Myocyte (in vitro differentiated cells): ENCODE measurements around the gene KIFAP3. TPM values are rescaled to one million over a fixed set of nuclear protein-coding genes. Genes with fewer than 3 reads are reported as not detected.
"Not testable (repeated sequence)": the region's sequence is repeated elsewhere in the genome, so short reads cannot be mapped to it uniquely, and the experiment has no call there.

Source experiments
- DNase-seq: peaks from one replicate; pipeline ENCODE4 v3.0.0-alpha.2; 2012; ENCODE audit warnings: low read depth
- total RNA-seq: library from RNA; depleted of rRNA; stranded (reverse); fragments of >200 nt; gene quantifications from 2 replicates; pipeline ENCODE4 v1.2.3, GENCODE V29; 2014

Gene KIFAP3
- total RNA-seq, 1 donor from 2014 or later: 26.5 TPM

DNA sequence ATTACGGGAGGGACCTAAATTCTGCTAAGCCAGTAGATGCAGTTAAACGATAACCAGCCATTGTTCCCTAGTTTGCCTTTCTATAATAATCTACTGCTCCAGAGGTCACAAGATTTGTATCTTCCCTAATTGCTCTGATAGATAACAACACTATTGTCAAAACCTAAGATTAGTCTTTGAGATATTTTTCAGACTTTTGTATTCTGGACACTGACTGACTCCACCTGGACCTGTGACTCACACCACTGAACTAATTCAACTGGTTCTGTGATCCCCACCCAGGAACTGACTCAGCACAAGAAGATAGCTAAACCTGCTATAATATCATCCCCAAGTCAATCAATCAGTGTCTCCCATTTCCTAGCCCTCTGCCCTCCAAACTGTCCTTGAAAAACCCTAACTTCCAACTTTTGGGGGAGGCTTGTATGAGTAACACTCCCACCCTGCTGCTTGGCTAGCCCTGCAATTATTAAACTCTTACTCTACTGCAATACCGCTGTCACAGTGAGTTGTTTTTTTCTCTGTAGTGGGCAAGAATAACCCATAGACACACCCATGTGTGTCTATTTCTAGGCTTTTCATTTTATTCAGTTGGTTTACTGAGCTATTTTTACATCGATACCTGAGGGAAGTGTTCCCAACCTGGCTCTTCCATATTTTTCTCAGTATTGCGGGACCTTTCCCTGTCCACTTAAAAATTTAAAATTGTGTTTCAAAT lies 11.2 kb downstream of the KIFAP3 start:
- no peak for DNase-seq

DNA sequence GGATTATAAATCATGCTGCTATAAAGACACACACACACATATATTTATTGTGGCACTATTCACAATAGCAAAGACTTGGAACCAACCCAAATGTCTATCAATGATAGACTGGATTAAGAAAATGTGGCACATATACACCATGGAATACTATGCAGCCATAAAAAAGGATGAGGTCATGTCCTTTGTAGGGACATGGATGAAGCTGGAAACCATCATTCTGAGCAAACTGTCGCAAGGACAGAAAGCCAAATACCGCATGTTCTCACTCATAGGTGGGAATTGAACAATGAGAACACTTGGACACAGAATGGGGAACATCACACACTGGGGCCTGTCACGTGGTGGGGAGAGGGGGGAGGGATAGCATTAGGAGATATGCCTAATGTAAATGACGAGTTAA lies 12.8 kb downstream of the KIFAP3 start:
- not testable (repeated sequence) for DNase-seq

DNA sequence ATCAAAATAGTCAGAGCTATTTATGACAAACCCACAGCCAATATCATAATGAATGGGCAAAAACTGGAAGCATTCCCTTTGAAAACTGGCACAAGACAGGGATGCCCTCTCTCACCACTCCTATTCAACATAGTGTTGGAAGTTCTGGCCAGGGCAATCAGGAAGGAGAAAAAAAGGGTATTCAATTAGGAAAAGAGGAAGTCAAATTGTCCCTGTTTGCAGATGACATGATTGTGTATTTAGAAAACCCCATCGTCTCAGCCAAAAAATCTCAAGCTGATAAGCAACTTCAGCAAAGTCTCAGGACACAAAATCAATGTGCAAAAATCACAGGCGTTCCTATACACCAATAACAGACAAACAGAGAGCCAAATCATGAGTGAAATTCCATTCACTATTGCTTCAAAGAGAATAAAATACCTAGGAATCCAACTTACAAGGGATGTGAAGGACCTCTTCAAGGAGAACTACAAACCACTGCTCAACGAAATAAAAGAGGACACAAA lies 14.4 kb downstream of the KIFAP3 start:
- DNase-seq: not testable (repeated sequence)

DNA sequence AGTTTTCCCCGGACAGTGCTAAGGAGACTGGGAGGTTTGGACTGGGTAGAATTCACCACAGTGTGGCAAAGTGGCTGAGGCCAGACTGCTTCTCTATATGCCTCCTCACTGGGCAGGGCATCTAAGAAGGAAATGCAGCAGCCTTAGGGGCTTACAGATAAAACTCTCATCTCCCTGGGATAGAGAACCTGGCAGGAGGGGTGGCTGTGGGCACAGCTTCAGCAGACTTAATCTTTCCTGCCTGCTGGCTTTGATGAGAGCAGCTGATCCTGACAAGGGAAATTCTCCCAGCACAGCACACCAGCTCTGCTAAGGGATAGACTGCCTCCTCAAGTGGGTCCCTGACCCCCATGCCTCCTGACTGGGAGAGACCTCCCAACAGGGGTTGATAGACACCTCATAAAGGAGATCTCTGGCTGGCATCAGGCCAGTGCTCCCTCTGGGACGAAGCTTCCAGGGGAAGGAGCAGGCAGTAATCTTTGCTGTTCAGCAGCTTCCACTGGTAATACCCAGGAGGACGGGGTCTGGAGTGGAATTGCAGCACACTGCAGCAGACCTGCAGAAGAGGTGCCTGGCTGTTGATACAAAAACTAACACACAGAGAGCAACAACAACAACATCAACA lies 25.2 kb downstream of the KIFAP3 start:
- no peak for DNase-seq

DNA sequence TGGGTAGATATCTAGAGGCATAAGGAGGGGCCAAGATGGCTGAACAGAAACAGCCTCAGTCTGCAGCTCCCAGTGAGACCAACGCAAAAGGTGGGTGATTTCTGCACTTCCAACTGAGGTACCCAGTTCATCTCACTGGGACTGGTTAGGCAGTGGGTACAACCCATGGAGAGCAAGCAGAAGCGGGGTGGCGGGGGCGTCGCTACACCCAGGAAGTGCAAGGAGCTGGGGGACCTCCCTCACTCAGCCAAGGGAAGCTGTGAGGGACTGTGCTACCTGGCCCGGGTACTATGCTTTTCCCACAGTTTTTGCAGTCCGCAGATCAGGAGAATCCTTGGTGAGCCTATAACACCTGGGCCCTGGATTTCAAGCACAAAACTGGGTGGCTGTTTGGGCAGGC lies 26.0 kb downstream of the KIFAP3 start:
- no peak for DNase-seq

DNA sequence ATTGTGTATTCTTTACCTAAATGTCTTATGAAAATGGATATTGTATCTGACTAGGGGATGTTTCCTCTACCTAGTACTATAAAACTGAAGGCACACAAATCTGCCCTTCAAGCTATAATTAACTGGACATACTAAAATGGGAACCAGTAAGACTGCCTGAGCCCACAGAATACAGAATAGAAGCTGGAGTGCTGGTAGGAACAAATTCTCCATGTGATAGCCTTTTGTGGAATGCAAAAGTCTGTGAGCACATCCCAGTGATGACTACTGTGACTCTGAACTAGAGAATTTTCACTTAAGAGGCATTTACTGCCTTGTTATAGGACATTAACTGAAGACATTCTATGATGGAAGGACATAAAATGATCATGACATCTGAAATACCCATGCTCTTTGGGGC lies 30.3 kb downstream of the KIFAP3 start:
- DNase-seq: no peak

DNA sequence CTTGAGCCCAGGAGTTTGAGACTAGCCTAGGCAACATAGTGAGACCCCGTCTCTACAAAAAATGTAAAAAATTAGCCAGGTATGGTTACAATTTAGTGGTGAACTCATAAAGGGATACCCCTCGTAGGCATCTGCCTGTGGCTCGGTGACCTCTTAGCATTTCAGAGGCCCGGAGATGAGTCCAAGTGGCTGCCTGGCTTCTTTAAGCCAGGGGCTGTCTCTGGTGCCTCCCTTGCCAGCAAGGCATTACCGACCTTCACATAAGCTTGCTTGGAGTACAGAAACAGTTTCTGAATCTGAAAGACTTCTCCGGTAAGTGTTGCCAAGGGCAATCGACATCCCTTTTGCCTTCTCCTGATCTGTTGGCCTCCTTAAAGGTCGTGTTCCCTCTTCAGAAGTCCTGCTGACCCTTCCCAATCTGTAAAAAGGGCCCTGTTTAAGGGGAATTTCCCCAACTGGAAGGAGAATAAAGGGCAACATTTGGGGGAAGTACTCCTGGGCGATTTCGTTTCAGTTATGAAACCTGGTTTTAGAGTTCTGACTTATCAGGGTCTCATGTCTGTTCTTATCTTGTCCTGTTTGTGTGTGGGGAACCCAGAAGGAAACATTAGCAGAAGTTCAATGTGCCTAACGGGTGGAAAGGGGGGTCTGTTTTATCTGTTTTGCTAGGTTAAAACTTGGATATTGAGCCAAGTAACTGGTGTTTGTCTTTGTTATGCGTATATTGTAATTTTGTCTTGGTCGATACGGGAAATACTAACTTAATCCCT lies 32.9 kb downstream of the KIFAP3 start:
- no peak for DNase-seq

DNA sequence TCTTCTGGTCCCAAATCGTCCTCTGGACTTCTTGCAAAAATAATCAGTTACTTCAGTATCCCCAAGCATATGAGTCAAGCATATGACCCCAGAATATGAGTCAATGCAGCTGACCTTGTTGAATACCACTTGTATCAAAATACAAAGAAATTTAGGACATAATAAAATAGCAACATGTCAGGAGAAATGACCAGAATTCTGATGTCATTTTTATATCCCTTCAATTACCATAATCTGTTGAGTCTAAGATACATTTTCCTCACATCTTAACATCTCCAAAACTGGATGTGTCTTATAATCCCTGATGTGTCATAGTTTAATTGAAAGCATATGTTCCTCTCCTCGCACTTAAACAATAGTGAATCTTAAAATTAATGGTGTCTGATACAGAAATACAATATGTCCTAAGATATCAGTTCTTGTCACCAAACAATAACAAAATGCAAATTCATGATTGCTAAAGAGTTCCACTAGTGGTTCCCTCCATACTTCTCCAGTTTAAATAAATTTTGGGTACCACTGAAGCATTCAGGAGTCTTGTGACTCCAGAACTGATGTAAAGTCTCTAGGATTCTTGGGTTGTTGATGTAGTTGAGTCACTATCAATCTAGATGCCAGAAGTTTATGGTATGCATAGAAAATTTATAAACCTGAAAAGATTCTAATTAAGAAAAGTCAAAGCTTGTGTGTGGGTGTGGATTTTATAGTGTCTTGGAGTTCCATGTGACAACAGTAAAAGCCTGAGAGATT lies 41.8 kb downstream of the KIFAP3 start:
- DNase-seq: peak; percentile 5

DNA sequence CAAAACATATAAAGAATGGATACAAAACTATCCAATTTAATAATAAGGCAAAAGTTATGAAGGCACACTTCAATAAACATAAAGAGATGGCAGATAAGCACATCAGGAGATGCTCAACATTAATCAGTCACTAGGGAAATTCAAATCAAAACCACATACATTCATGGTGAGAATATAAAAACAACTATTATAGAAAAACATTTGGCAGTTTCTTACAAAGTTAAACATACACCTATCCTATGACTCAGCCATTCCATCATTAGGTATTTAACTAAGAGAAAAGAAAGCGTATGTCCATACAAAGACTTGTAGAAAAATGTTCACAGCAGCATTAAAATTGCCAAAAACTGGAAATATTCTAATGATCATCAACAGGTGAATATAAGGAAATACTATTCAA lies 44.3 kb downstream of the KIFAP3 start:
- DNase-seq: no peak

DNA sequence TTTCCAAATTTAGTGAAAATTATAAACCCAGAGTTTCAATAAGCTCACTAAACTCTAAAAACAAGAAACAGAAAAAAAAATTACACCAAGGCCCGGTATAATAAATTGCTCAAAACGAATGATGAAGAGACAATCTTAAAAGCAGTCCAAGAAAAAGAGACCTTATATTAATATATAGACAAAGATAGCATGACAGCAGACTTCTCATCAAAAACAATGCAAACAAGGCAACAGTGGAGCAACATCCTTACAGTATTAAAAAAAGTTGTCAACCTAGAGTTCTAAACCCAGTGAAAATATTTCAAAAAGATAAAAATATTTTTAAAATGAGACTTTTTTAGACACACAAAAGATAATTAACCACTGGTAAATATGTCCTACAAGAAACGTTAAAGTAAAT lies 46.7 kb downstream of the KIFAP3 start:
- DNase-seq: no peak

DNA sequence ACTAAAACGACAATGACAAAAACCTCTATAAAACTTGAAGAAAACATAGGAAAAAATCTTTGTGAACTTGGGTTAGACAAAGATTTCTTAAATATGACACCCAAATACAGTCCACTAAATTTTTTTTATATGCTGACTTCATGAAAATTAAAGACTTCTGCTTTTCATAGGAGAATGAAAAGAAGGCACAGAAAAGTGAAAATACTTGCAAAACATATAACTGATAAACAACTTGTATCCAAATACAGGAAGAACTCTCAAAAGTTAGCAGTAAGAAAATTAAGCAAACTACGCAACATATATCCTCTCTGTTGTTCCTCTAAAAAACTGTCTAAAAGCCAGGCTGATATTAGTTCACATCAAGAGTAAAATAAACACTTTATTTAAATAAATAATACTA lies 53.6 kb downstream of the KIFAP3 start:
- DNase-seq: no peak

DNA sequence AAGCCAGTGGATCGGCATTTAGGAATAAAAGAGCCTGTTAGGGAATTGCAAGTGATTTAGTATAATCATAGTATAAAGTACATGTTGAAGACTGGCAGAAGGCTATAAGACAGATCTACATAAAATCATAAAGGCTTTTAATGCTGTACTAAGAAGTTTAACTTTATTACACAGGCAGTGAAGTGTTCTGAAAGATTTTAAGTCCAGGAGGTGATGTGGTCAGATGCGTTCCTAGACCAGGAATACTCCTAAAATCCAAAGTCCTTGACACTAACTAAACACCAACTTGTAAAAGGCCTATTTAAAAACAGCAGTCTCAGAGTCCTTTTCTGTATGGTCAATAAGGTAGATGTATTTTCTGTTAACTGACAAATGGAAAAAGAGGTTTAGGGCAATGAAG lies 57.0 kb downstream of the KIFAP3 start:
- DNase-seq: no peak

DNA sequence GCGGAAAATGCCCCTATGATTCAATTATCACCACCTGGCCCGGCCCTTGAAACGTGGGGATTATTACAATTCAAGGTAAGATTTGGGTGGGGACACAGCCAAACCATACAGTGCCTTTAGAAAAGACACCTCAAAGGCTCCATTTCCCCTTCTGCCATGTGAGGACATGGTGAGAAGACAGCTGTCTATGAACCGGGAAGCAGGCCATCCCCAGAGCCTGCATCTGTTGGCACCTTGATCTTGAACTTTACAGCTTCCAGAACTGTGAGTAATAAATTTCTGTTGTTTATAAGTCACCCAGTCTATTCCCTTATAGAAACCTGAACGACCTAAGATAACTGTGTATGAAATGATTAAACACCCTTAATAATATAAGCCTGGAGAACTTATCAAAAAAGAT lies 61.6 kb downstream of the KIFAP3 start:
- peak; percentile 57 for DNase-seq

DNA sequence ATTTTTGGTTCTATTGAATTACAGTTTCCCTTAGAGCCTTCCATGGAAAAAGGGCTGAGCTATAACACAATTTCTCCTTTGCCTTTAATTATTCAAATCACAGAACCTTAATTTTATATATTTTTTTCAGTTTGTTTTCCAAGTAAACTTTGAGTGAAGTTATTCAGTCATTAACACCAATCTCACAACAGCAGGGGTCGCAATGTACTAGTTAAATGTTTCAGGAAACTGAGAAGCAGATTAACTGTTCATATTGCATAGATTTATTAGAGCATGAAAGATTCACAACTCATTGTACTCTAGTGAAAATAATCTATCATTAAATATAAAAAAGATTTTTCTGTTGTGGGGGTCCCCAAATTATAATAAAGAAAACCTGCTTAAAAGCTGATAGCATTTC lies 64.1 kb downstream of the KIFAP3 start:
- peak; percentile 78 for DNase-seq

DNA sequence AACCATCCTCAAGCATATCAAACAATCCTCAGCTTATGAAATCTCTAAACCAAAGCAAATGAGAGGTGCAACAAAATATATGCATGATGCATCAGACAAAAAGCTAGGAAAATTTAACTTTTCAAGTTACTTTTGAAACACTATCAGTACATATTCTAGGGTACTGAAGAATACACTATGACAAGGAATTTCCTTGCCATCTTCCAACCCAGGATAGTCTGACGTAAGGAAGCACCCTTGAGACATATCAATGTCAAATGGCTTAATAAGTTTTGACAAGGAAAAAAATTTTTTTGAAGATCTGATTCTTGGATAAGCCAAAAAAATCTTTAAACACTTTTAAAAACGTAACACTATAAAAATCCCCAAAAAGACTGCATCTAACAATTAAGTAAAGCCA lies 64.9 kb downstream of the KIFAP3 start:
- no peak for DNase-seq

DNA sequence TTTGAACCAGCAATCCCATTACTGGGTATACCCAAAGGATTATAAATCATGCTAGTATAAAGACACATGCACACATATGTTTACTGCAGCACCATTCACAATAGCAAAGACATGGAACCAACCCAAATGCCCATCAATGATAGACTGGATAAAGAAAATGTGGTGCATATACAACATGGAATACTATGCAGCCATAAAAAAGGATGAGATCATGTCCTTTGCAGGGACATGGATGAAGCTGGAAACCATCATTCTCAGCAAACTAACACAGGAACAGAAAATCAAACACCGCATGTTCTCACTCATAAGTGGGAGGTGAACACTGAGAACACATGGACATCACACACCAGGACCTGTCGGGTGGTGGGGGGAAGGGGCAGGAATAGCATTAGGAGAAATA lies 65.8 kb downstream of the KIFAP3 start:
- not testable (repeated sequence) for DNase-seq

DNA sequence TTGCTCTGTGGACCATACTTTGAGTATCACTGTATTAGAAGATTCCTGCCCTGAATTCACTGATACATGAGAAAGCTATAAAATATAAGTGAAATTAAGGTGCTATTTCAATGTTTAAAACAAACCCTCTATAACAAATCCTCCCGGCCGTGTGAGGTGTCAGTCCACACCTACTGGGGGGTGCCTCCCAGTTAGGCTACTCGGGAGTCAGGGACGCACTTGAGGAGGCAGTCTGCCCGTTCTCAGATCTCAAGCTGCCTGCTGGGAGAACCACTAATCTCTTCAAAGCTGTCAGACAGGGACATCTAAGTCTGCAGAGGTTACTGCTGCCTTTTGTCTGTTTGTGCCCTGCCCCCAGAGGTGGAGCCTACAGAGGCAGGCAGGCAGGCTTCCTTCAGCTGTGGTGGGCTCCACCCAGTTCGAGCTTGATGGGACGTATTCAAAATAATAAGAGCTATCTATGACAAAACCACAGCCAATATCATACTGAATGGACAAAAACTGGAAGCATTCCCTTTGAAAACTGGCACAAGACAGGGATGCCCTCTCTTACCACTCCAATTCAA lies 71.1 kb downstream of the KIFAP3 start:
- DNase-seq: not testable (repeated sequence)

DNA sequence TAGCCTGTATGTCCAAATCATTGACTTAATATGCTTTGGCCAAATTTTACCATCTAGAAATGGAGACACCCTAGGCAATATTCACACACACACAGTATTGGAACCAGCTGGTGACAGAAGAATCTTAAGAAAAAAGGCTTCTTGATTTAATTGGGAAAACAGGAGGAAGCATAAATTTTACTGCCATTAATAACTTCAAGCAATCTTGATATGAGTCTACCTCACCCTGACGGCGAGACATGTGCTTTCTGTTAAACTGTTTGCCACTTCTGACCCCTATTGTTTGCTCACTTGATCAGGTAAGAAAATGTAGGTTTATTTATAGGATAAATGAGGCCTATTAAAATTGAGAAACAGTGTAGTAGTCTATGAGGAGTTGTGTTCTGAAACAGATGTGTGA lies 73.2 kb downstream of the KIFAP3 start:
- no peak for DNase-seq

DNA sequence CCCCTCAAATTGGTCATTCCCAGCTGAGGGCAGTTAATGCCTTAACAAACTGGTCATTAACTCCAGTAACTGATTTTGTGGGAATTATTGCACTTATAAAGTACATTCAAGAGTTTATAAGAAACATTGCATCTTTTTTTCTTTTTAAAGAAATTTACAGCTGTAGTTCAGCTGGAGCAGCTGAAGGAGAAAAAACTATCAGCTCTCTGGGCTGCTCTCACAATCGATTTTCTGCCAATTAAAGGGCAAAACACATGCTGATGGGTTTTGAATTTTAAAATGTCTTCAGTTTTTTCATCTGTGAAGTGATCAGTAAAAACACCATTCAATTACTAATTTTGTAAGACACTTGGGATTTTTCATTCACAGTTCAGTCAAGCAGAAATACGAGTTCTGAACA lies 74.7 kb downstream of the KIFAP3 start:
- no peak for DNase-seq

DNA sequence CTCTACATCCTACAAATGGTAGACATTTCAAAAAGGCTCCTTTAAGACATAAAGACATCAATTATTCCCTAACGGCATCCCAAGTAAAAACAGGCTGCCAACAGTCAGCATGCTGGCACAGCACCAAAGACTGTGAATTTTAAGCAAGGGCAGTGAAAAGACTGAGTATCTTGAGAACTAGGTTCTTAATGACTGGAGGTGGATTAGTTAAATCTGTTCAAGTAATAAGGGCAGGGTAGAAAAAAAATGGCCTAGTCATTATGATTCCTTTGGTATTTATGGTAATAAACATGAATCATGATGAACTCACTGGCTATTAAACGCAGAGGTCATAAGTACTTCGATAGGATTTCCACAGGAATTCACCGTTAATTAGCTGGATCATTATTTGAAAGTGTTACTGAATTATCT lies 75.2 kb downstream of the KIFAP3 start:
- DNase-seq: peak; percentile 56

DNA sequence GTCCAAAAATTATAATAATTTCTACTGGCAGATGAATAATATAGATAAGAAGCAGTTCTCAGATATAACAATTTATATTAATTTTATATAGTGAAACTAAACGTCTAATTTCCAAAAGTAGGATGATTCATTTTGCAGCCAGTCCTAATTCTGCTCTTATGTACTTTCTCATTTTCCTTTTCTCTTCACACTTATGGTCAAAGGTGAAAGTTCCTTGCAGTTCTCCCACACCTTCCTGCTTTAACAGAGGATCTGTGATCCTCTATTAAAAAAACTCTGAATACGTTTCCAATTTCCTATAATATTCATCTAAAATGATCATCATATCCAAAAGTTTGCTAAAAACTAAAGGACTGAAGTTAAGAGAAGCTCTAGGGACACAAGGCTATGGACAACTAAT lies 78.5 kb downstream of the KIFAP3 start:
- no peak for DNase-seq
